T-helper 1 cell (primary cell): ENCODE data around the gene NEB.
"Not testable (repeated sequence)": the region's sequence is repeated elsewhere in the genome, so short reads cannot be mapped to it uniquely, and the experiment has no call there.

Experiments used
- DNase-seq, 5 donors: peaks; one replicate each; pipeline ENCODE4 v3.0.0-alpha.2; 2012 to 2020

The NEB gene

DNA sequence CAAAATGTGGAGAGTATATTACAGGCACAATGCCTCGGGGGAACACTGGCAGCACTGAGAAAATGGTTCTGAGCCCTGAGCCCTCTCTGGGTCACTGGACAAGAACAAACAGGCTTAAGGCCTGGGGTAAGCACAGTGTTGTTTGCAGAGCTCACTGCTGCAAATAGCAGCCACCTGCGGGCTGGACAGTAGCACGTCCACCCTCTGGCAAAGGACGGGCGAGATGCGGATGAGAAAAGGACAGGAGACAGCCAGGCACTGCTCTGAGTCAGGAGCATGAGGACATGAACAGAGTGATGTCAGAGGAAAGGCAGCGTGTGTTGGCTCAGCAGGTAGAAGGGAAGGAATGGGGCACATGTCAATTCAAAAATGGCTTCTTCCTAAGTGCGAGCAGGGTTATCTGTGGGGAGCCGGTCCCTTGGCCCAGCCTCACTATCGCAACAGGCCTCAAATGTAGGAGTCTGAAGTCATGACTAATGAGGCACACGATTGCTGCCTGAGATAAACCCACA is 25.9 kb upstream of the NEB start:
- no peak for DNase-seq

- no peak for DNase-seq
Observed at GRCh38 chr2:151758744-151759143, 24.5 kb upstream of the NEB start.

DNA sequence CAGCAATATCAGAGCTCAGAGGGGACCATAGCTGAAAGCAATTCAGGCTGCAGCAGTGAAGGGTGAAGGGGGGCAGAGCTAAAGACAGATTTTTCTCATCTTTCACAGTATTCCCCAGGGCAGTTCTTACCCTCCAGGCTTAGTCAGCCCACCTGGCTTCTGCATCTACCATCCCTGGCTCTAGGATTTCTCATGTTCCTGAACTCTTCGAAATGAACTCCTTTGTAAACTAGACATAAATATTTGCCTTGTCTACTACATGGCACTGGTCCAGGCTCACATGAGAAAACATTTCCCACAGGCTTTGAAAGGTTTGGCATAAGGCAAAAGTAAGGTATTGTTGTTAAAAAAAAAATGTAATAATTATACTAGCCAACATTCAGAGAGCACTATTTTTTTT is 23.6 kb upstream of the NEB start:
- DNase-seq: no peak

- no peak for DNase-seq
Observed at GRCh38 chr2:151756820-151757219, 22.5 kb upstream of the NEB start.

DNA sequence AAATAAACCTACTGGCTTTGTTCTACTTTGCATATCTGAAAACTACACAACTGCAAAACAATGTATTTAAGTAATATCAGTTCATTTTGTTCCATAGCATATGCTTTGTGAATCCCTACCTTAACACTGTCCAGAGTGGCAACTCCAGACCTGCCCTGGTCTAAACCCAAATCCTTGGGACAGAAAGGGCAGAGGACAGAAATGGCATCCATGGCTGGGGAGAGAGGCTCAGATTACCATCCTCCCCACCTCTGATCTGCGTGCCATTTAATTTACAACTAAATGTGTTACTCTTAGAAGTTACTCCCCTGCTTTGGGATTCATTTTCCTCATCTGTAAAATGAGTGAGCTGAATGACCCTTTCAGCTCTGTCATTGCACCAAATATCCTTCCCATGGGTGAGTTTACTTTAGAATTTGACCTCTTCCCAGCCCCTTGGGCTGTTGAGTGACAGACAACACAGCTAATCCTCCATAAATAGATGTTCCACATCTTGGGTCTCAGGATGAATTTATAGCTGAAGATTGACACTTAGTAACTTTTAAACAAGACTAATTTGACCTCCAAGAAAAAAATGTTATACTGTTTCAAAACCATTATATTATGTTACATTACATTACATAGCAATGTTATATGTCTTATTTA is 20.1 kb upstream of the NEB start:
- DNase-seq: no peak

GRCh38 chr2:151753540-151753939 is 19.3 kb upstream of the NEB start:
- DNase-seq: no peak

GRCh38 chr2:151745261-151745660 is 11.0 kb upstream of the NEB start:
- DNase-seq: not testable (repeated sequence)

GRCh38 chr2:151730262-151730975 is 3.9 kb downstream of the NEB start:
- no peak for DNase-seq

DNA sequence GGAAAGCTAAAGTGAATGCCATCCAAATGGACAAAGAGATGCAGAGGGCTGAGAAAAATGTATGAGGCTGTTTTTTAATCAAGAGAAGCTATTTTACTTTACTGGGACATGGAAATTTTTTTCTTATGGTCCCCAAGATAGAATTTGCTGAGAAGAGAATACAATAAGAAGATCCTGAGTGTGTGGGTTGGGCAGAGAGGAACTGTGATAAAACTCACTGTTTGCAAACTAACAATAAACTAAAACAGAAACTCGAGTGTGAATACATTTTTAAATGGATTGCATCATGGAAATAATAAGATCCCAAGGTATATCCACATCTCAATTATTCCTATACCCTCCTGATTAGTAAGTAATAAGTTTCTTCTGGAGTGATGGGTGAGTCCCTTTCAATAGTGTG is 4.4 kb downstream of the NEB start:
- no peak for DNase-seq

- no peak for DNase-seq
Observed at GRCh38 chr2:151729415-151729811, 4.9 kb downstream of the NEB start.

- DNase-seq: no peak
Observed at GRCh38 chr2:151728804-151729414, 5.4 kb downstream of the NEB start.

DNA sequence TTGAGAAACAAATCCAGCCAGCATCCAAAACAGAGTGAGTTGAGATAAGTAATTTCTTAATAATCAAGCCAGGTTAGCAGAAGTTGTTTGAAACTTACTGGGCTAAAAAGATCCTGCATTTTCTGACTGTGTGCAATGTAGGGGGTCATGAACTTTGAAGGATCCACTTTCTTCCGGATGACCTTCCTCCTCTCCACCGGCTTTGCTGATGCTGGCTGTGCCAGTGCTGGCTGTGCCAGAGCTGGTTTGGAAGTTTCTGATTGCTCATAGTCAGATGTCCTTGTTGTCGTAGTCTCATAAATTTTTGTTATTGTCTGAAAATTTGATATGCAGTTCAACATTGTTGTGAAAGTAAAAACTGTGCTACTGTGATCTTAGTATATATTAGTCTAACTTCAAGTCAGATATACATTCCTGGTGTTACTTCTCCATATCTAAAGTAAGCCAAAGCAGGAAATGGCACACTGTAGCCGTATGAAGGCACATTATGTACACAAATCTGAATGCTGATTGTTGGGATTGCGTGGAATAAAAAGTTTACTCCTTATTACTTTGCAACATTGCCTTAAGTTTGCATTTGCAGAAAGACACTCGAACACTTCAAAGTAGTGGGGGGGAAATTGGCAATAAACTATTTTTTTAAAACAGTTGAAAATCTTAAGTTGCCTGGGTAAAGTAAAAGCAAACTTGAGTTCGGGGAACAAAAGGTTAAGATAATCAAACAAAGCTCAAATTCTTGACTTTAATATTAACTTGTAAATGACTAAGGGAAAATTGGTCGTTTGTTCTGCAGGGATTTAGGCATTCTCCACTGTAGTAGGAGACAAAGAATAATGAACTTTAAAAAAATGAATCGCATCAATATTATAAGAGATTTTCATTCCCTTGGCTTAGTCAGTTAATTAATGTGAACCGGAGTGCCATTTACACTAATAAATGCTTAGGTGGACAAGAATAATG is 6.4 kb downstream of the NEB start:
- DNase-seq: no peak

DNA sequence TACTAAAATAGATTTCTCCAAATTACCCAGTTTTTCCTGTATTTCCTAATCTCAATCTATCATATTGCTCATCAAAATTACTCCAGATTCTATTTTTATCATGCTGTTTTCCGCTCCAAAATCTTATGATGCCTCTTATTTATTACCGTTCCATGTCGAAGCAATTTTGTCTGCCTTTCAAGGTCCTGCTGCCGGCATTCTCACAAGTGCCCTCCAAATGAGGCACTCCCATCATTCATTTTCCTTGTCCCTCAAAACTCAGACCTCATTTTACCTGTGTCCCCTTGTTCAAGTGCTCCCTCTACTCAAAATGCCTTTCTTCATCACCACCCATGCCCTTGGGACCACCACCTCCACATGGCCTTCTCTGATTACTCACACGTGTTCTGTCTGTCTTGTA is 13.1 kb downstream of the NEB start:
- no peak for DNase-seq

DNA sequence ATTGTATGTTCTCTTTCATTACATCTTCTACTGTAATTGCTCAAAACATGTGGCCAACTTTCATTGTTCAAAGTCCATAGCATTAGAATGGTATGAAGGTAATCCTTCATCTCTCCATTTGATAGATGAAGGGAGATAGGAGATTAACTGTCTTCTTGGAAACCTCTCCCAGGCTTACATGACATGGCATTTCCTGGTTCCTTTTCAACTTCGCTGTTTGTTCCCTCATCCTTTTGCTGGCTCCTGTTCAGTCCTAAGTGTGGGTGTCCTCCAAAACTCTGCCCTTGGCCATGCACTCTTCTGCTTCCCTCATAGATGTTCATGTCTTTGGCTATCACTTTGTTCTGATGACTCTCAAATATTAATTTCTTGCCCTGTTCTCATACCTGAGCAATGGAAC is 13.8 kb downstream of the NEB start:
- DNase-seq: no peak

DNA sequence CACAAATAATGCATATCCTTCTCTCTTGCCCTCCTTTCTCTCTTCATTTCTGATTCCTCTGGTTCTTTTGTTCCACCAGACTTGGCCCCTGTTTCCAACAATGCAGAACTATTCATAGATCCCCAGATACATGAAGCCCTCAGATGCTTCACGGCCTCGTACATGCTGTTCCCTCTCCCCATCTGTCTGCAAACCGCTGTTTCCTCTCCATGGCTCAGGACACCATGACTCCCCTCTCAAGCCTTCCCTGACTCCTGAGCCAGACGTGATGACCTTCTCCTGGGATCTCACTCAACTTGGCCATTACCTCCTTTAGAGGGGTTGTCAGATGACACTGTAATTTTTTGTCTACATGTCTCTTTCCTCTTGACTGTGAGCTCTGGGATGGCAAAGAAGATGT is 15.5 kb downstream of the NEB start:
- no peak for DNase-seq

DNA sequence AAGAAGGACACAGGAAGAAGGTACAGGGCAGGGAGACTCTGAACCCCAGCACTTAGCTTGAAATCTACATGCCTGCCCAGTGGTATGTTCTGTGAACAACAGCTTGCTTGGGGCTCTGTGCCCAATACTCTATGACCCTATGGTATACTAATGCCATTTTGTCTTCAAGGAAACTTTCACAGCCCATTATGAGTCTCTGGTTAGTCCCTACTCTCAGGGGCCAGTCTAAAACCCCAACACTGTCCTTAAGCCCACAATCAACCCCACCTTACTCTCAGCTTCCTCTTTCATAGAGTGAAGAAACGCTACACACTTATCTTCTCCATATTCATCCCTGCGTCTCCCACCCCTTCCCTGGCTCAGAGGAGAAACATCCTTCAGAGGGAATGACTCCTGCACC is 16.0 kb downstream of the NEB start:
- DNase-seq: no peak

- DNase-seq: no peak
Observed at GRCh38 chr2:151716721-151717120, 17.6 kb downstream of the NEB start.

GRCh38 chr2:151713291-151713903 is 20.9 kb downstream of the NEB start:
- no peak for DNase-seq

- DNase-seq: no peak
Observed at GRCh38 chr2:151711025-151711424, 23.3 kb downstream of the NEB start.

GRCh38 chr2:151708788-151709187 is 25.5 kb downstream of the NEB start:
- no peak for DNase-seq

DNA sequence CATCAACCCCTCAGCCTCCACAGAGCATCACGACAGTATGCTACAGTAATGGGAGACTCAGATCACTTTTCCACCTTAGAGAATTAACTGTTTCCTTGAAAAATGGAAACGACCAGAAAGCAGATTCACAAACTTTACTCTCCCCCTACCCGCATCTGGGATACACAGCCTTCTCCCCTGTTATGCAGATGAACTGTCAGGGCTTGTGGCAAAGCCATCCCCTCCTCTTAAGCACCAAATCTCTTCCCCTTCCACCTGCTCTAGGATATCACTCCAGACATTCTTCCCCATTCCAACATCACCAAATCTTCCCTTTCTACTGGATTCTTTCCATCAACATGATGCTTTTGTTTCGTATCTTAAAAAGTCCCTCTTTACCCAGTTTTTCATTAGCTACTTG is 26.4 kb downstream of the NEB start:
- DNase-seq: no peak

GRCh38 chr2:151704480-151704961 is 29.8 kb downstream of the NEB start:
- not testable (repeated sequence) for DNase-seq
